Erythroblast (primary cell): ENCODE results near the gene RFFL.

Experiments
- GATA1 ChIP-seq: IDR thresholded peaks from 2 replicates; pipeline ENCODE4 v1.6.1; 2011; ENCODE audit warnings: low read depth, mild to moderate bottlenecking, control low read depth, low read length, moderate library complexity
- POLR2A ChIP-seq: IDR thresholded peaks from 2 replicates; pipeline ENCODE4 v1.6.1; 2011; ENCODE audit warnings: mild to moderate bottlenecking, low read length

GRCh38 chr17:35082073-35082657, 18.7 kb upstream of the RFFL start:
- TF ChIP-seq POLR2A (peak; percentile 20), GATA1 (no peak)
